Measurements from ENCODE around the gene C16orf46.

GRCh38 chr16:81101702-81102101, 24.7 kb upstream of the C16orf46 start:
- no peak for TF ChIP-seq CTCF (IDR thresholded peaks at IDR 0.05; ENCODE audit: low read depth, low read length, poor library complexity, severe bottlenecking)
- TF ChIP-seq EZH2phosphoT487 (IDR thresholded peaks at IDR 0.05; ENCODE audit: borderline replicate concordance, low read length) = no peak

All from DOHH2 (cell line).